Testis (tissue), 2 donors: ENCODE results near the gene COMMD10.

ENCODE experiments used
- CTCF ChIP-seq, 3 experiments: fragments of 450-650 bp in 2 of 3; fragments of 200-600 bp in 1 of 3; sonication (generic) in 1 of 3; IDR thresholded peaks; one replicate each; pipeline ENCODE4 v1.5.1; 2016 to 2019; ENCODE audit warnings: antibody characterized with exemption in 3 of 3, mild to moderate bottlenecking in 2 of 3, moderate library complexity in 1 of 3
- POLR2A ChIP-seq: fragments of 450-650 bp; IDR thresholded peaks from one replicate; pipeline ENCODE4 v1.6.1; 2017; ENCODE audit warnings: antibody characterized with exemption, mild to moderate bottlenecking, moderate library complexity

DNA sequence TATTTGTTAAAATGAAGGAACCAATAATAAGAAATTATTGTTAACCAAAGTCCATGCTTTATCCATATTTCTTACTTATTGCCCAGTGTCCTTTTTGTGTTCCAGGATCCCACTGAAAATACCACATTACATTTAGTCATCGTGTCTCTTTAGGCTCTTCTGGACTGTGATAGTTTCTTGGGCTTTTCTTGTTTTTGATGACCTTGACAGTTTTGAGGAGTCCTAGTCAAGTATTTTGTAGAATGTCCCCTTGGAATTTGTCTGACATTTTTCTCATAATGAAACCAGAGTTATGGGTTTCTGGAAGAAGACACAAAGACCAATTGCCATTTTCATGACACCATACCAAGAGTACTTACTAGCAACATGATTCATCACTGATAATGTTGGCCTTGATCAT, 13.6 kb upstream of the COMMD10 start:
- no peak for TF ChIP-seq CTCF (IDR thresholded peaks at IDR 0.05)
- TF ChIP-seq POLR2A: no peak
